GM21360 (cell line): Measurements from ENCODE around the gene TNFRSF8.
"Not testable (repeated sequence)": the region's sequence is repeated elsewhere in the genome, so short reads cannot be mapped to it uniquely, and the experiment has no call there.

Experiments
- ATAC-seq: cut with Tn5 transposase; IDR thresholded peaks from one replicate; pipeline ENCODE4 v1.9.1; 2021; ENCODE audit warnings: mild to moderate bottlenecking, moderate library complexity; ENCODE audit not compliant: unreplicated experiment

TNFRSF8 gene

GRCh38 chr1:12063141-12064072, at the start of gene TNFRSF8:
TSS of gene TNFRSF8 (plus strand) at chr1:12063303. CDS start at chr1:12063599, 296 bp downstream.
- ATAC-seq = no peak

DNA sequence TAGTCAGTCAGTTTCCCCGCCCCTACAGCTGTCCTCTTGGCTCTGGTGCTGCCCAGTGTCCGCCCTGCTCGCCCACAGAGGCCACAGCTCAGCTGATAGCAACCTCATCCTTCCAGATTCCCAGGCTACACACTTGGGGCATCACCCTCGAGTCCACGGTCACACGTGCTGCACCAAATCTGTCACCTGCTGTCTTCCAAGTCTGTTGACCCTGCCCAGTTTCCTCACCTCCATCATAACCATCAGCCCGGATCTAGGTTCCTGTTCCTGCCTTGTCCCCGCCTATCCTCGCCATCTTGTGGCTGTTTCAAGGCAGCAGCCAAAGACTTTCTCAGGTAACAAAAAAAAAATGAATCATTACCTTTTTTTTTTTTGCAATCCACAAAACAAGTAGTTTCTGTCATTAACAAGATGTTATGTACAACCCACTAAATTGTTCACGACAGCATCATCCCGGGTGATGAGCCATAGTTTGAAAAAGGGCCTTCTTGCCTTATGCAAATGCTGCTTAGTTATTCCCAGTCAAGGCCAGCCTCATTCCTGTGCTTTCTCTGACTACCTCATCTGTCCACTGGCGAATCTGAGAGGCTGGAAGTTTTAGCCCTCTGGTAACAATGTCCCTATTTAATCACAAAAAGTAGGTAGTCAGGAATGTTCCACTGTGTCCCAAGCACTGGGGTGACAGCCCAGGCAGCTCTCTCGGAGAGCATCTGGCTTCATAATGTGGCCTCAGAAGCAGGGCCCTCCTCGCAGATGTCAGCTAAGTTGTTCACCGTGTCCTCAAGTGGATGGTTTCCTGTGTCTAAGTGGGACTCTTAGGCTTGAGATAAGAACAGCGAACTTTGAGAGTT, 48.7 kb upstream of the TNFRSF8 start:
- ATAC-seq = no peak

GRCh38 chr1:12015001-12015491, 48.1 kb upstream of the TNFRSF8 start:
- ATAC-seq = no peak

DNA sequence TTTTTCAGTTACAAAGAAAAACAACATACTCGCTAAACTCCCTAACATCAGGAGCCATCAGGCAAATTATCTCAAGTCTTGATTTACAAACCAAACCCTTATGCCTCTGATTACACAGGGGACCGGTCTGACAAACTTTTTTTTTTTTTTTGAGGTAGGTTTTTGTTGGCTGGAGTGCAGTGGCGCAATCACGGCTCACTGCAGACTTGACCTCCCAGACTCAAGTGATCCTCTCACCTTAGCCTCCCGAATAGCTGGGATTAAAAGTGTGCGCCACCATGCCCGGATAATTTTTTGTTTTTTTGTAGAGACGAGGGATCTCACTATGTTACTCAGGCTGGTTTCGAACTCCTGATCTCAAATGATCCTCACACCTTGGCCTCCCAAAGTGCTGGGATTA, 47.6 kb upstream of the TNFRSF8 start:
- ATAC-seq = no peak

DNA sequence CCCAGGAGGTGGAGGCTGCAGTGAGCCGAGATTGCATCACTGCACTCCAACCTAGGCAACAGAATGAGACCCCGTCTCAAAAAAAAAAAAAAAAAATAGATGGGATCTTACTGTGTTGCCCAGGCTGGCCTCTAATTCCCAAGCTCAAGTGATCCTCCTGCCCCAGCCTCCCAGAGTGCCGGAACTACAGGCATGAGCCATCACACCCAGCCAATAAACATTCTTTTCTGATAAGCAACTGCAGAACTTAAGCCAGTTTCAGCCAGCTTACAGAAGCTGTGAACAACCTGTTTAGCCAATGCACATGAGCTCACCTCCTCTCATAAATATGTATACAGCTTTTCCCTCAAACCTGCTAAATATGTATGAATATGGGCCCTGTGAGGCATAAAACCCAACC, 46.9 kb upstream of the TNFRSF8 start:
- ATAC-seq = no peak

DNA sequence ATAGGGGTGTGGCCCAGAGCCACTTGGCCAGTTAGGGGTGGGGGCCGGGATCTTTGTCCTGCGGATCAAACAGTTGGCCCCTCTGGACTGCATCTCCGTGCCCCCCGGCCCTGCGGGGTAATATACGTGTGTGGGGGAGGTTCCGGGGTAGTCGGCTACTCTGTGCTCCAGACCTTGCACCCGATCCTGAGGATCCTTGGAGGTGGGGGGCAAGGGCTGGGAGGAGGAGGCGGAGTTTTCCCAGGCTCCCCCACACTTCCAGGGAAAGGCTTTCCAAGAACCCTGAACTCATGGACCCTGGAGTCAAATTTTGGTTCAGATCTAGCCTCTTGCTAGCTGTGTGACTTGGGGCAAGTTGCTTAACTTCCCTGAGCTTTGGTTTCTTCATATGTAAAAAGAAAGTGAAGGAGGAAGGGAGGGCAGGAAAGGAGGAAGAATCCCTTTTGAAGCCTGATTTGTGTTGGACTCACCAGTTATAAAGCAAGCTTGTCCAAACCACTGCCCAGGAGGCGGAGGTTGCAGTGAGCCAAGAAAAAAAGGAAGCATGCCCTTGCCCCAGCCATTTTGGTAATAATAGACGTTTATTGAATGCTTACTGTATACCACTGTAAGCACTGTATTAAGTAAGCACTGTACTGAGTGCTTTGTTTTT, 43.1 kb upstream of the TNFRSF8 start:
- no peak for ATAC-seq

- ATAC-seq = no peak
These were observed 41.5 kb upstream of the TNFRSF8 start for GRCh38 chr1:12021616-12022015.

DNA sequence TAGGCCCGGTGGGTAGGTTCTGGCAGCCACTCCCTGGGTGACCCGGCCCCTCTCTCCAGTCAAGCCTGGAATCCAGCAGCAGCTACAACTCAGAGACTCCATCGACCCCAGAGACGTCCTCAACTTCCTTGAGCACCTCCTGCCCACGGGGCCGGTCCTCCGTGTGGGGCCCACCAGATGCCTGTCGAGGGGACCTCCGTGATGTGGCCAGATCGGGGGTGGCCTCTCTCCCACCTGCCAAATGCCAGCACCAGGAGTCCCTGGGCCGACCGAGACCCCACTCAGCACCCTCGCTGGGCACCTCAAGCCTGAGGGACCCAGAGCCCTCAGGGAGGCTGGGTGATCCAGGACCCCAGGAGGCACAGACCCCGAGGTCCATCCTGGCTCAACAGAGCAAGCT, 41.1 kb upstream of the TNFRSF8 start:
- no peak for ATAC-seq

DNA sequence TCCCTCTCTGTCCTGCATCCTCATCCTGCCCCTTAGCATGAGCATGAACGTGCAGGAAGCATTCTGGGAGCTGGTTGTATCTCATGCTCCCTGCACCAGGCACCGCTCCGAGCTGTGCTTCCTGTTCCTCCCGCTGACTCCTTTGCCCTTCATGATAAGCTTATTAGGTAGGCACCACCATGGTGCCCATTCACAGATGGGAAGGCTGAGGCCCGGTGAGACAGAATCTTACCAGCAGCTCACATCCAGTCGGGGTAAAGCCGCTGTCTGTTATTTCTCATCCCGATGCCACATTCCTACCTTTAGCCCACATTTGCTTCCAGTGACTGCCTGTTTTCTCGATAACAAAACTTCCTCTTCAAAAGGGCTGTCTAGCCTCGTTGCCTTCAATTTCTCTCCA, 36.5 kb upstream of the TNFRSF8 start:
- no peak for ATAC-seq

DNA sequence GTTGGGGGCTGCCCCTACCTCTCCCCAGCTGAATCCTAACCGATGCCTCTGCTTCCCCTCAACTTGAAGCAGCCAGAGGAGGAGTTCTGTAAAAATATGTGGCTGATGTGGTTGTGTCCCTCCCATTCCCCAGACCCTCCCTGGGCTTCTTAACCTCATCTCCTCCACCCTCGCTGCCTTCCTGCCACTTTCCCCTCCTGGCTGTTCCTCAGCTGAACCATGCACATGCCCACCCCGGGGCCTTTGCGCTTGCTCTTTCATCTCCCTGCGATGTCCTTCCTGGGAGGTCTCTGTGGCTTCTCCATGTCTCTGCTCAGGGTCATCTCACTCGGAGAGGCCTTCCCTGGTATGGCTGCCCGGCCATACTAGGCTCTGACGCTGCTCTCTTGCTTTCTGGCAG, 34.9 kb upstream of the TNFRSF8 start:
- no peak for ATAC-seq

GRCh38 chr1:12028957-12029511, 34.1 kb upstream of the TNFRSF8 start:
- no peak for ATAC-seq

DNA sequence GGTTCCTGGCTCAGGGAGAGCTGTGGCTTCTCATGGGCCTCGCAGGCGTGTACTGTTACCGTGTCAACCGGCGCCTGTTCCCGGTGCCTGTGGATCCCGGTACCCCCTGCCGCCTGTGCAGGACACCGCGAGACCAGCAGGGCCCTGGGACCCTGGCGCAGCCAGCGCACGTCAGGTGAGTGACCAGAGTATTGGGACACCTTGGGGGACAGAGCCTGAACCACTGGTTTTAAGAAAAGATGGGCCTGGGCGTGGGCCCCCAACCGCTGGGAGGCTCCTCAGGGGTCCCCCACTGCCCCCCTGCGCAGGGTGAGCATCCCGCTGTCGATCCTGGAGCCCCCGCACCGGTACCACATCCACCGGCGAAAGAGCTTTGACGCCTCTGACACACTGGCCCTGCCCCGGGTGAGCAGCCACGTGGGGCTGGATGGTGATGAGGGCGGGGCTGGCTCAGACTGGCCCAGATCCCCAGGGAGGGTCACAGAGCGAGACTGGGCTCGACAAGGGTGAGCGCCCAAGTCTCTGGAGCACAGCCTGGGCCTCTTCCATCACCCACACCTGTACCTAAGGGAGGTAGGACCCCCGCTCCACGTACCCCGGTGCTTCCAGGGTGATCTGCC, 33.3 kb upstream of the TNFRSF8 start:
- no peak for ATAC-seq

DNA sequence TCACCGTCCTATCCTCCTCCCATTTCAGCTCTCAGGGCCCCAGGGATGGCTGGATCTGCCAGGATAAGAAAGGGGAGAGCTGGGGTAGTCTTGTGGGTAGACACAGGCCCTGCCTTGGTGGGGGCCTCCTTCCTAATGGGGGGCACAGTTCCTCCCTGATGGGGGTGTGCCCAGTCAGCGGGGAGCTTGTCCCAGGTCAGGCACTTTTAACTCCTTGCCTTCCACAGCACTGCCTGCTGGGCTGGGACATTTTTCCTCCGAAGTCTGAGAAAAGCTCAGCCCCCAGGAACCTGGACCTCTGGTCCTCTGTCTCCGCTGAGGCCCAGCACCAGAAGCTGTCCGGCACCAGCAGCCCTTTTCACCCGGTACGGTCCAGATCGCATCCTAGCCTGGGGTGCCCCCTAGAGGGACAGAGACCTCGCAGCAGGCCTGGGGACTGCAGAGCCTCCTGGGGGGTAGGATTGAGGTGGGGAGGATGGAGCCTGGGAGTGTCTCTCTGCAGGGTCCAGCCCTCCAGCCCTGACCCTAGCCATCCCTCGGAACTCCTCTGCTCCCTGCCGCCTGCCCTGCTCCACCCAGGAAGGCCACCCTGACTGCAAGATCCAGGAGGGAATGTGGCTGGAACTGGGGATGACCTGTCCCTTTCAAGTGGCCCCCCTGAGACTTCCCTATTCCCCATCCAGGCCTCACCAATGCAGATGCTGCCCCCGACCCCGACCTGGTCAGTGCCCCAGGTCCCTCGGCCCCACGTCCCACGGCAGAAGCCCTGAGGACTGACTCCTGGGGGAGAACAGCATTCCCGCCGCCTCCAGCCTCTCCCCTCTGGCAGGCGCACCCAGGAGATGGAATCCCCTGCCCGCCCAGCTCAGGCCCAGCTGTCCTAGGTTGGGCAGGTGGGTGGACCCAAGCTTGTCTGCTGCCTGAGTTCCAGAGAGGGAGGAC, 31.8 kb upstream of the TNFRSF8 start:
- ATAC-seq = peak; percentile 54

DNA sequence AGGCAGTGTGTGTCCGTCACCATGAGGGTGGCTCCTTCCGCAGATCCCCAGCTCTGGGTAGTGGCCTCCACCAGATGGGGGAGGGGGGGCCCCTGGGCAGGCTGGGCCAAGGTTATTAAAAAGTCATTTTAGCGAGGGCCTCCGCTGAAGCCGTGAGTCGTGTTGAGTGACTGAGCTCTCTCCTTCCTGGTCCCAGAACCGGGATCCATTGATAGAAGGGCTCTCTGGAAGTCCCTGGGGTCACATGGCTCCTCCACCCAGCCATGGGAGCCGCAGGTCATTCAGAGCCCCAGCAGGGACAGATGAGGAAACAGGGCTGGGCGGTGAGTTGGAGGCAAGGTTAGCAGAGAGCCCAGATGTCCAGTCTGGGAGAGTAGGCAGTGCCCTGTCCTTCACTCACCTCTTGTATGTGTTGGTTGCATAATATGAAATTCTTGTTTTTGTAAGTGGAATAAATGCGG, 30.9 kb upstream of the TNFRSF8 start:
- no peak for ATAC-seq

DNA sequence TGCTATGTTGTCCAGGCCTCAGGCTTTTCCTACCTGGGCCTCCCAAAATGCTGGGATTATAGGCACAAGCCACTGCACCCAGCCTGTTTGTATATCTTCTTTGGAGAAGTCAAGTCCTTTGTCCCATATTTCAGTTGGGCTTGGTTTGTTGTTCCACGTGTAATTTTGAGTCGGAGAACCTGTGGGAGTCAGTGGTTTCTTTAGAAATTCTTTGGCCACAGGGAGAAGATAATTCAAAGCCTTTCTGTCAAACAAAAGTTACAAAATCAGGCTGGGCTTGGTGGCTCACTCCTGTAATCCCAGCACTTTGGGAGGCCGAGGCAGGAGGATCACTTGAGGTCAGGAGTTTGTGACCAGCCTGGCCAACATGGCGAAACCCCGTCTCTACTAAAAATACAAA, 29.7 kb upstream of the TNFRSF8 start:
- ATAC-seq = not testable (repeated sequence)

DNA sequence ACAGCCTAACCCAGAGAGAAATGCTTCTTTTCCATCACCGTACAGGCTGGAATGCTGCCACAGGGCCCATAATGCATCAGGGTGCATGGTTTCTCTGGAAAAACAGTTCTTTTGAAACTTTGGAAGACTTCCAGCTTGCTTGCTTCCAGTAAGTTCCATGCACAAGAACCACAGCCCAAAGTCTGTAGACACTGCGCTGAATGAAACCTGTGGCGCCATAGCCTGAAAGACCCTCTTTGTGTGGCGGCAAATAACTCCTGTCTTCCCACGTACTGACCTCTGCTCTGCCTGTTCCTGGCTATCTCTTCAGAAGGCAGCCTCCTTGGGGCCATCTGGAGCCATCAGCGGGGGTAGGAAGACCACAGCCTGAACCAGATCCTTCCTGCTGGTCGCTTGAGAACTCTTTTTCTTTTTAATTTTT, 28.7 kb upstream of the TNFRSF8 start:
- ATAC-seq = no peak

- ATAC-seq = no peak
These were observed 27.8 kb upstream of the TNFRSF8 start for GRCh38 chr1:12035312-12035711.

- no peak for ATAC-seq
These were observed 25.4 kb upstream of the TNFRSF8 start for GRCh38 chr1:12037486-12038355.
